Keratinocyte (primary cell): ENCODE measurements around the gene GPX1. TPM values are rescaled to one million over a fixed set of nuclear protein-coding genes. Genes with fewer than 3 reads are reported as not detected.

Source experiments
- DNase-seq: peaks from one replicate; pipeline ENCODE4 v3.0.0-alpha.2; 2011; ENCODE audit warnings: low read depth, missing footprints, low spot score
- FAIRE-seq: peaks from 2 replicates; lab custom pipeline; 2011; peaks lifted over from hg19 to GRCh38; lab: Jason Lieb, UNC
- H2AFZ ChIP-seq: 2 replicates; pipeline ENCODE4 v1.6.0; 2012; ENCODE audit warnings: low read length, control low read depth, inconsistent platforms; ENCODE audit not compliant: control insufficient read depth
- H3K27ac ChIP-seq: 2 replicates; pipeline ENCODE4 v1.5.1; 2011; ENCODE audit warnings: low read length; ENCODE audit not compliant: control insufficient read depth, insufficient read depth
- H3K27me3 ChIP-seq: 3 replicates; pipeline ENCODE4 v1.6.0; 2011; ENCODE audit warnings: low read length; ENCODE audit not compliant: control insufficient read depth, insufficient read depth; ENCODE audit errors: extremely low read depth
- H3K36me3 ChIP-seq, 2 experiments: 2 replicates in 1 of 2; 3 replicates in 1 of 2; pipeline ENCODE4 v1.5.1; 2011; ENCODE audit warnings: low read length in 2 of 2, mild to moderate bottlenecking in 1 of 2; ENCODE audit not compliant: control insufficient read depth in 2 of 2, insufficient read depth in 2 of 2; ENCODE audit errors: extremely low read depth in 1 of 2
- H3K4me1 ChIP-seq: 3 replicates; pipeline ENCODE4 v1.5.1; 2011; ENCODE audit warnings: low read length; ENCODE audit not compliant: control insufficient read depth, insufficient read depth; ENCODE audit errors: extremely low read depth
- H3K4me2 ChIP-seq: 3 replicates; pipeline ENCODE4 v1.6.0; 2011; ENCODE audit warnings: low read depth, low read length; ENCODE audit not compliant: control insufficient read depth, insufficient read depth; ENCODE audit errors: extremely low read depth
- H3K4me3 ChIP-seq, 3 experiments: fragments of 200-600 bp in 1 of 3; sonication (generic) in 1 of 3; 2 replicates in 2 of 3; 3 replicates in 1 of 3; pipeline ENCODE4 v1.5.1; 2011 to 2016; ENCODE audit warnings: low read length in 3 of 3, mild to moderate bottlenecking in 3 of 3, control low read depth in 2 of 3, inconsistent platforms in 1 of 3, low read depth in 1 of 3, mixed read lengths in 1 of 3, mixed run types in 1 of 3, moderate library complexity in 1 of 3; ENCODE audit not compliant: control insufficient read depth in 2 of 3, insufficient read depth in 2 of 3; ENCODE audit errors: extremely low read depth in 1 of 3
- H3K79me2 ChIP-seq: 2 replicates; pipeline ENCODE4 v1.6.0; 2012; ENCODE audit warnings: low read length; ENCODE audit not compliant: control insufficient read depth, insufficient read depth
- H3K9ac ChIP-seq: 3 replicates; pipeline ENCODE4 v1.6.0; 2011; ENCODE audit warnings: low read length; ENCODE audit not compliant: control insufficient read depth, insufficient read depth; ENCODE audit errors: extremely low read depth
- H3K9me1 ChIP-seq: 3 replicates; pipeline ENCODE4 v1.6.0; 2011; ENCODE audit warnings: low read length; ENCODE audit not compliant: control insufficient read depth, insufficient read depth; ENCODE audit errors: extremely low read depth
- H3K9me3 ChIP-seq: 2 replicates; pipeline ENCODE4 v1.5.1; 2012; ENCODE audit warnings: low read depth, low read length; ENCODE audit not compliant: control insufficient read depth
- H4K20me1 ChIP-seq: 3 replicates; pipeline ENCODE4 v1.6.0; 2011; ENCODE audit warnings: low read length; ENCODE audit not compliant: control insufficient read depth, insufficient read depth; ENCODE audit errors: extremely low read depth
- EZH2 ChIP-seq: IDR thresholded peaks from one replicate; pipeline ENCODE4 v1.6.1; 2012; ENCODE audit warnings: inconsistent platforms, mild to moderate bottlenecking, low read length, moderate library complexity
- dilution Hi-C: fragments of 300-500 bp; cut with MboI; formaldehyde crosslinking; loops from one replicate; pipeline ENCODE4 v1.7.0; 2020; ENCODE audit warnings: low sequenced_read_pairs; ENCODE audit not compliant: extremely low pct_ligation_motif_present
- polyA plus RNA-seq, 5 experiments: library from polyadenylated mRNA; depleted of rRNA in 3 of 5; stranded (reverse) in 3 of 5; stranded (forward) in 1 of 5; unstranded in 1 of 5; fragments of >200 nt; gene quantifications; 1 replicate in 1 of 5; 2 replicates in 3 of 5; 3 replicates in 1 of 5; pipeline versions ENCODE4 v1.2.1 to v1.2.3, GENCODE V29; 2011 to 2012; ENCODE audit warnings: missing spikeins in 2 of 5, low read depth in 1 of 5, low replicate concordance in 1 of 5
- TF ChIP-seq, protein P1 (sequence below), 3 experiments: IDR thresholded peaks in 1 of 3; conservative IDR thresholded peaks in 1 of 3; optimal IDR thresholded peaks in 1 of 3; 2 replicates in 2 of 3; 3 replicates in 1 of 3; pipeline versions ENCODE3 to v1.5.1; 2011; ENCODE audit warnings: low read length in 3 of 3, mild to moderate bottlenecking in 3 of 3, moderate library complexity in 2 of 3, control low read depth in 1 of 3, inconsistent platforms in 1 of 3; ENCODE audit not compliant: insufficient read depth in 2 of 3; ENCODE audit errors: extremely low read depth in 1 of 3

The GPX1 gene
- polyA plus RNA-seq, 1 donor (not counting 4 experiments of a cell fraction or from before 2014, with no cell fraction given), result 427 TPM

DNA sequence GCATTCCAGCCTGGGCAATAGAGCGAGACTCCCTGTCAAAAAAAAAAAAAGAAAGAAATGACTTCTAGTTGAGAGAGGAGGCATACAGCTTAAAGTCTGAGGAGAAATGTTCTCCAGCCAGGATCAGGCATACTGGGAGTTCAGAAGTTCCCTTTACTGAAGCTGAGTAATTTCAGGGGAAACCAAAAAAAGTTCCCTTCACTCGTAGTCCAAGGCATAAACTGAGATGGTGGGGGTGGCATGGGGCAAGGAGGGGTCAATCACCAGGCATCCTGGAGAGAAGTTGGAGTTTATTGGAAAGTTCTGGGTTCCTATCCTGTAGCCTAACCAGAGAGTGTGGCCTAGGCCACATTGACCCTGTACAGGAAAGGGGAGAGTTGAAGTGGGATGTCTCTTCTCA lies 5.9 kb downstream of the GPX1 start:
- no peaks in the 10 kb centered on the region for H3K9me3 ChIP-seq
- peaks cover 6 to 15% of the 10 kb centered on the region in 2 experiments for H3K36me3 ChIP-seq
- no peak for TF ChIP-seq EZH2
- H3K4me3 ChIP-seq, result no peak overlapping the region
- dilution Hi-C loops, result no loop called here
- DNase-seq, result no peak
- no peak overlapping the region for H2AFZ ChIP-seq
- peaks cover 34% of the 10 kb centered on the region for H3K4me1 ChIP-seq
- H3K27ac ChIP-seq, result peak overlapping the region; percentile 78
- H3K9ac ChIP-seq, result no peak overlapping the region
- H3K79me2 ChIP-seq, result peaks cover 10% of the 10 kb centered on the region
- no peaks in the 10 kb centered on the region for H4K20me1 ChIP-seq
- H3K4me2 ChIP-seq, result no peak overlapping the region
- H3K9me1 ChIP-seq, result peaks cover 2% of the 10 kb centered on the region
- no peak for FAIRE-seq
- H3K27me3 ChIP-seq, result no peaks in the 10 kb centered on the region

- no peaks in the 10 kb centered on the region for H4K20me1 ChIP-seq
Observed at GRCh38 chr3:49351521-49352011, 6.6 kb downstream of the GPX1 start.

More at GRCh38 chr3:49351521-49352011, 6.6 kb downstream of the GPX1 start:
- H3K9ac ChIP-seq, result peak overlapping the region; percentile 52
- H3K27me3 ChIP-seq, result no peaks in the 10 kb centered on the region
- H3K79me2 ChIP-seq, result peaks cover 5% of the 10 kb centered on the region
- no peak for DNase-seq
- H3K27ac ChIP-seq, result peak overlapping the region; percentile 78
- TF ChIP-seq, protein P1, sequence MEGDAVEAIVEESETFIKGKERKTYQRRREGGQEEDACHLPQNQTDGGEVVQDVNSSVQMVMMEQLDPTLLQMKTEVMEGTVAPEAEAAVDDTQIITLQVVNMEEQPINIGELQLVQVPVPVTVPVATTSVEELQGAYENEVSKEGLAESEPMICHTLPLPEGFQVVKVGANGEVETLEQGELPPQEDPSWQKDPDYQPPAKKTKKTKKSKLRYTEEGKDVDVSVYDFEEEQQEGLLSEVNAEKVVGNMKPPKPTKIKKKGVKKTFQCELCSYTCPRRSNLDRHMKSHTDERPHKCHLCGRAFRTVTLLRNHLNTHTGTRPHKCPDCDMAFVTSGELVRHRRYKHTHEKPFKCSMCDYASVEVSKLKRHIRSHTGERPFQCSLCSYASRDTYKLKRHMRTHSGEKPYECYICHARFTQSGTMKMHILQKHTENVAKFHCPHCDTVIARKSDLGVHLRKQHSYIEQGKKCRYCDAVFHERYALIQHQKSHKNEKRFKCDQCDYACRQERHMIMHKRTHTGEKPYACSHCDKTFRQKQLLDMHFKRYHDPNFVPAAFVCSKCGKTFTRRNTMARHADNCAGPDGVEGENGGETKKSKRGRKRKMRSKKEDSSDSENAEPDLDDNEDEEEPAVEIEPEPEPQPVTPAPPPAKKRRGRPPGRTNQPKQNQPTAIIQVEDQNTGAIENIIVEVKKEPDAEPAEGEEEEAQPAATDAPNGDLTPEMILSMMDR (optimal IDR thresholded peaks at IDR 0.05 in 1 of 3, IDR thresholded peaks at IDR 0.05 in 1 of 3, conservative IDR thresholded peaks at IDR 0.05 in 1 of 3; ENCODE audit: extremely low read depth in 1 of 3, insufficient read depth in 2 of 3, low read length in 3 of 3), result no peak
- TF ChIP-seq EZH2, result no peak
- FAIRE-seq, result peak; percentile 85
- H3K9me1 ChIP-seq, result peaks cover 2% of the 10 kb centered on the region
- peak overlapping the region; percentile 29 for H2AFZ ChIP-seq
- no peak overlapping the region for H3K4me3 ChIP-seq
- peaks cover 5 to 9% of the 10 kb centered on the region in 2 experiments for H3K36me3 ChIP-seq
- no peaks in the 10 kb centered on the region for H3K9me3 ChIP-seq
- peaks cover 35% of the 10 kb centered on the region for H3K4me1 ChIP-seq
- dilution Hi-C loops, result no loop called here
- peak overlapping the region; percentile 53 for H3K4me2 ChIP-seq
